Neural crest cell (in vitro differentiated cells): ENCODE measurements around the gene SPATA19. TPM values are rescaled to one million over a fixed set of nuclear protein-coding genes. Genes with fewer than 3 reads are reported as not detected.

Experiments used
- DNase-seq: peaks from one replicate; pipeline ENCODE4 v3.0.0; 2021; ENCODE audit warnings: low read depth, mixed read lengths, low spot score
- H3K27ac Mint-ChIP-seq: one replicate; pipeline ENCODE4 v1.8.0; 2021; ENCODE audit warnings: mild to moderate bottlenecking, mixed read lengths; ENCODE audit not compliant: unreplicated experiment
- H3K27me3 Mint-ChIP-seq: 2 replicates; pipeline ENCODE4 v1.8.0; 2021; ENCODE audit warnings: low read depth, mild to moderate bottlenecking, mixed read lengths
- H3K36me3 Mint-ChIP-seq: 2 replicates; pipeline ENCODE4 v1.8.0; 2021; ENCODE audit warnings: low read depth, mild to moderate bottlenecking, mixed read lengths
- H3K4me1 Mint-ChIP-seq: 2 replicates; pipeline ENCODE4 v1.8.0; 2021; ENCODE audit warnings: mixed read lengths
- H3K4me3 Mint-ChIP-seq: one replicate; pipeline ENCODE4 v1.8.0; 2021; ENCODE audit warnings: mild to moderate bottlenecking, mixed read lengths
- H3K9me3 Mint-ChIP-seq: 2 replicates; pipeline ENCODE4 v1.8.0; 2021; ENCODE audit warnings: mixed read lengths
- CTCF ChIP-seq: fragments of 200-600 bp; sonication (generic); conservative IDR thresholded peaks from 2 replicates; pipeline ENCODE4 v1.5.0; 2021; ENCODE audit warnings: antibody characterized with exemption, mild to moderate bottlenecking
- total RNA-seq: library from RNA; stranded (reverse); gene quantifications from 2 replicates; pipeline ENCODE4 v1.2.1, GENCODE V29; 2021

The SPATA19 gene
- total RNA-seq, 1 donor from 2014 or later = not detected

GRCh38 chr11:133889893-133890292, 44.6 kb upstream of the SPATA19 start:
- Mint-ChIP-seq H3K9me3 (peaks cover 3% of the 10 kb centered on the region), H3K4me3 (no peak overlapping the region), H3K4me1 (peaks cover 16% of the 10 kb centered on the region), H3K27me3 (peaks cover 11% of the 10 kb centered on the region), H3K36me3 (peaks cover 2% of the 10 kb centered on the region), H3K27ac (no peak overlapping the region)
- DNase-seq = no peak
- no peak for TF ChIP-seq CTCF

GRCh38 chr11:133889188-133889587, 43.9 kb upstream of the SPATA19 start:
- H3K4me3 Mint-ChIP-seq = no peak overlapping the region
- H3K9me3 Mint-ChIP-seq = peaks cover 3% of the 10 kb centered on the region
- peaks cover 2% of the 10 kb centered on the region for H3K36me3 Mint-ChIP-seq
- TF ChIP-seq CTCF = no peak
- no peak overlapping the region for H3K27ac Mint-ChIP-seq
- H3K27me3 Mint-ChIP-seq = peaks cover 14% of the 10 kb centered on the region
- H3K4me1 Mint-ChIP-seq = peaks cover 10% of the 10 kb centered on the region
- no peak for DNase-seq

DNA sequence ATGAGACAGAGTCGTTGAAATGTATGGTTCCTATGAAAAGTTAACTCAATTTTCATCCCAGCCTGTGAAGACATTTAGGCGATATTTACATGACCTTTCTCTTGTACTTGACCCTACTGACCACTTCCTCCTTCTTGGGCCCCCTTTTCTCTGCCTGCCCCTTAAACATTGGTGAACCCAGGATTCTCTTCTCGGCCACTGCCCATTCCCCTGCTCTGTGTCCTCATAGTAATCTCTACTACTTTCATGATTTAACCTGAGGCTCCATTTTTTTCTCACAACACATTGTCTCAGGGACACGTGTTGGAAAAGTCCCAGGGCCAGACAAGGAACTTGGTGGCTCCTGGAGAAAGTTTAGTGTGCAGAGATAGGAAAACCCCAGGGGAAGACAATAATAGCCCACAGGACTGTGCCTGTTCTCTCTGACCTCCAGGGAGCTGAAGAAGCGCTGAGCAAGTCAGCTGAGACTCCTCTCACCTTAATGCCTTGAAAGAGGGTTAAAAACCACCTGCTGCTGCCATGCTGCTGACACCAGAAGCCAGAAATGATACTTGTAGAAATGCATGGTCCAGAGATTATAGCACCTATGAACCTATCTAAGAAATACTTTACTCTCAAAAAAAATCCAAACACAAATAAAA, 42.5 kb upstream of the SPATA19 start:
- TF ChIP-seq CTCF = no peak
- Mint-ChIP-seq H3K9me3 (peaks cover 3% of the 10 kb centered on the region), H3K36me3 (peaks cover 2% of the 10 kb centered on the region), H3K4me1 (peaks cover 10% of the 10 kb centered on the region), H3K27ac (no peak overlapping the region), H3K27me3 (peaks cover 21% of the 10 kb centered on the region), H3K4me3 (no peak overlapping the region)
- DNase-seq = no peak

DNA sequence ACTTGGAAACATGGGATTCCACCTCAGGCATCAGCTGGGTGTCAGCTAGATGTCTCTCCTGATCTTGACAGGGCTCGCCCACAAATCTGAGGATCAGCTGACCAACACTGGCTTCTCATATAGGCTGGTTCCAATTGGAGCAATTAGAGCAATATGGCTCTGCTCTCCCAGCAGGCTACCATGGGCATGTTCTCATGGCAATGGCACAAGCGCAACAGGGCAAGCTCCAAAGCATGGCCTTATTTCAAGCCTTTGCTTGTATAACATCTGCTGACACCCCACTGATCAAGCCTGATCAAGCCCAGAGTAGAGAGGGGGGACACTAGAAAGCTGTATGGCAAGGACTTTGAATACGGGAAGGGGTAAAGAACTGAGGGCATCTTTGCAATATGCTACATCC, 40.7 kb upstream of the SPATA19 start:
- no peak for TF ChIP-seq CTCF
- peaks cover 5% of the 10 kb centered on the region for H3K36me3 Mint-ChIP-seq
- no peaks in the 10 kb centered on the region for H3K4me1 Mint-ChIP-seq
- H3K4me3 Mint-ChIP-seq = no peak overlapping the region
- H3K9me3 Mint-ChIP-seq = peaks cover 6% of the 10 kb centered on the region
- peaks cover 17% of the 10 kb centered on the region for H3K27me3 Mint-ChIP-seq
- no peak overlapping the region for H3K27ac Mint-ChIP-seq
- no peak for DNase-seq

DNA sequence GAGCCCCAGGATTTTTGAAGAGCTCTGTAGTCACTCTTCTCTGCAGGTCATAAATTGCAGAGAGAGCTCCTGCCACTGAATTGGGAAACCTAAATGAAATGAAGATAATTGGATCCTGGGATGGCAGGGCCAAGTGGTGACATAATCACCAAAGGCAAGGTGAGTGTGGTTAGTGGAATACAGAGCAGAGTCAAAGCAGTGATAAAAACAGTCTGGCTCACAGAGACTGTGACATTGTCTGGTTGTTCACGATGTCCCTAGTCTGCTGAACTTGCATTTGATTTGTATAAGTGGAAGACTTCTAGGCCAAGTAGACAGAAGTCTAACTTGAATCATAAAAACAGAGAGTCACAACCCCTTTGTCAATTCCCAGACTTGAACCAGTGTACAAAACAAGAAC, 26.8 kb upstream of the SPATA19 start:
- no peak for TF ChIP-seq CTCF
- no peaks in the 10 kb centered on the region for H3K36me3 Mint-ChIP-seq
- peaks cover 20% of the 10 kb centered on the region for H3K9me3 Mint-ChIP-seq
- H3K4me3 Mint-ChIP-seq = no peak overlapping the region
- H3K27ac Mint-ChIP-seq = no peak overlapping the region
- no peaks in the 10 kb centered on the region for H3K27me3 Mint-ChIP-seq
- DNase-seq = no peak
- H3K4me1 Mint-ChIP-seq = no peaks in the 10 kb centered on the region

GRCh38 chr11:133867456-133867855, 22.1 kb upstream of the SPATA19 start:
- Mint-ChIP-seq H3K4me1 (no peaks in the 10 kb centered on the region), H3K4me3 (no peak overlapping the region), H3K27me3 (no peaks in the 10 kb centered on the region), H3K27ac (no peak overlapping the region), H3K9me3 (peaks cover 11% of the 10 kb centered on the region), H3K36me3 (no peaks in the 10 kb centered on the region)
- DNase-seq = no peak
- no peak for TF ChIP-seq CTCF
